Ovary (tissue), 9 donors: ENCODE measurements around the gene VPS18. TPM values are rescaled to one million over a fixed set of nuclear protein-coding genes. Genes with fewer than 3 reads are reported as not detected.

Source experiments
- DNase-seq, 5 donors: peaks; one replicate each; pipeline ENCODE4 v3.0.0-alpha.2; 2019 to 2020
- H3K27ac ChIP-seq, 2 donors: fragments of 200-600 bp; one replicate each; pipeline versions ENCODE4 v1.5.1 to v1.8.0; 2019 to 2022
- H3K27me3 ChIP-seq: fragments of 200-600 bp; one replicate; pipeline ENCODE4 v1.8.0; 2022
- H3K36me3 ChIP-seq: fragments of 200-600 bp; sonication (generic); one replicate; pipeline ENCODE4 v1.5.1; 2019
- H3K4me1 ChIP-seq: one replicate; pipeline ENCODE4 v1.8.1; 2013; ENCODE audit warnings: mild to moderate bottlenecking, moderate library complexity; ENCODE audit not compliant: insufficient read depth
- H3K4me3 ChIP-seq: fragments of 200-600 bp; sonication (generic); one replicate; pipeline ENCODE4 v1.5.1; 2017
- H3K9me3 ChIP-seq, 2 donors: fragments of 200-600 bp in 1 of 2; sonication (generic) in 1 of 2; one replicate each; pipeline versions ENCODE4 v1.5.1 to v1.8.1; 2013 to 2019; ENCODE audit warnings: mild to moderate bottlenecking in 1 of 2, moderate library complexity in 1 of 2
- CTCF ChIP-seq, 3 donors: fragments of 450-650 bp in 2 of 3; fragments of 200-600 bp in 1 of 3; IDR thresholded peaks; one replicate each; pipeline versions ENCODE4 v1.5.1 to v1.8.0; 2016 to 2022; ENCODE audit warnings: antibody characterized with exemption in 3 of 3, mild to moderate bottlenecking in 1 of 3
- EP300 ChIP-seq: sonication (generic); formaldehyde crosslinking; IDR thresholded peaks from one replicate; pipeline ENCODE4 v1.6.1; 2017; ENCODE audit warnings: antibody characterized with exemption
- POLR2A ChIP-seq: fragments of 450-650 bp; IDR thresholded peaks from one replicate; pipeline ENCODE4 v1.6.1; 2017; ENCODE audit warnings: antibody characterized with exemption, mild to moderate bottlenecking, moderate library complexity
- WGBS, 3 donors: extraction: QIAGEN DNeasy Blood & Tissue Kit in 1 of 3; methylation state at CpG; one replicate each; pipeline versions ENCODE4 v1.1.5 to v1.1.7; 2013 to 2017; 5-methylcytosine and 5-hydroxymethylcytosine counted together
- intact Hi-C, 4 donors: fragments of 100-400 bp; cut with DNase I; formaldehyde crosslinking; loops; one replicate each; pipeline versions ENCODE4 v1.11.0 to v1.15.1; 2022 to 2023
- polyA plus RNA-seq, 2 donors: library from polyadenylated mRNA; stranded (reverse); fragments of 200-250 nt in 1 of 2; fragments of 350-450 nt in 1 of 2; fragmentation: Illumina TruSeq in 1 of 2; extraction: RNeasy Lipid Tissue Mini Kit (QIAGEN cat#74804) in 1 of 2; gene quantifications; one replicate each; pipeline ENCODE4 v1.2.3, GENCODE V29; 2013 to 2014
- total RNA-seq, 7 donors: library from RNA; depleted of rRNA in 2 of 7; stranded (reverse); fragments of >200 nt in 2 of 7; fragmentation: NEBNext Ultra II Directional in 3 of 7; extraction: Animal tissue kit (Norgen Biotek cat#: 25700) in 3 of 7; gene quantifications; one replicate each; pipeline versions ENCODE4 v1.1.0 to v1.2.4, GENCODE V29; 2016 to 2023
- donor health status: DM: no; HTN: no; CAD: no; lungs with moderate emphysema.
- donor health status: DM: no; HTN: no; CAD: no.
- donor health status: Bipolar disorder and iron deficiency.
- donor health status: DM: yes; HTN: yes; CAD: no.
- donor health status: DM: no; HTN: no; CAD: no.
- donor health status: DM: yes; HTN: yes; CAD: no.

The VPS18 gene
- total and polyA plus RNA-seq, 9 donors, result 8.0 to 26.3 (median 21.1) TPM

- DNase-seq, result no peak
- Histone ChIP-seq H3K27ac (no peak overlapping the region), H3K9me3 (no peaks in the 10 kb centered on the region), H3K4me3 (no peak overlapping the region), H3K36me3 (no peaks in the 10 kb centered on the region), H3K27me3 (no peaks in the 10 kb centered on the region), H3K4me1 (no peaks in the 10 kb centered on the region)
- intact Hi-C loops, result loop anchor here in 1 of 4 donors (10.0 kb wide), 1 partner anchor 331 kb away; no protein-coding TSS in a partner anchor
- whole genome bisulfite sequencing, 3 donors, result 88 to 93% (median 90%) methylated on average over 16 of the region's 16 CpGs
- no peak for TF ChIP-seq POLR2A
- no peak for TF ChIP-seq CTCF (IDR thresholded peaks at IDR 0.05)
- no peak for TF ChIP-seq EP300
These were observed 40.9 kb upstream of the VPS18 start for GRCh38 chr15:40853241-40853890.

- DNase-seq, result no peak
- no peaks in the 10 kb centered on the region for H3K4me1 ChIP-seq
- H3K4me3 ChIP-seq, result no peak overlapping the region
- no peak overlapping the region for H3K27ac ChIP-seq
- no peaks in the 10 kb centered on the region for H3K9me3 ChIP-seq
- intact Hi-C loops, result loop anchor here in 1 of 4 donors (10.0 kb wide), 1 partner anchor 331 kb away; no protein-coding TSS in a partner anchor
- no peaks in the 10 kb centered on the region for H3K36me3 ChIP-seq
- 59 to 64% (median 61%) methylated on average over 10 of the region's 10 CpGs for WGBS, 3 donors
- no peak for TF ChIP-seq CTCF (IDR thresholded peaks at IDR 0.05)
- no peaks in the 10 kb centered on the region for H3K27me3 ChIP-seq
These were observed 40.1 kb upstream of the VPS18 start for GRCh38 chr15:40854161-40854560.

GRCh38 chr15:40855706-40856234 is 38.5 kb upstream of the VPS18 start:
- intact Hi-C loops, result loop anchor here in 2 of 4 donors (5.0 to 10.0 kb wide), 3 partner anchors 37 to 332 kb away; partner anchors contain the start of gene VPS18 (in 1 of the 2)
- Histone ChIP-seq H3K27ac (no peak overlapping the region), H3K27me3 (no peaks in the 10 kb centered on the region), H3K4me3 (no peak overlapping the region), H3K36me3 (no peaks in the 10 kb centered on the region), H3K4me1 (no peaks in the 10 kb centered on the region), H3K9me3 (no peaks in the 10 kb centered on the region)
- 77 to 87% (median 83%) methylated on average over 13 of the region's 13 CpGs for WGBS, 3 donors
- TF ChIP-seq POLR2A (no peak), EP300 (no peak), CTCF (IDR thresholded peaks at IDR 0.05) (no peak)
- no peak for DNase-seq

- TF ChIP-seq POLR2A, result no peak
- TF ChIP-seq EP300, result no peak
- TF ChIP-seq CTCF (IDR thresholded peaks at IDR 0.05), result no peak
- no peaks in the 10 kb centered on the region for H3K4me1 ChIP-seq
- intact Hi-C loops, result loop anchor here in 2 of 4 donors (5.0 to 10.0 kb wide), 3 partner anchors 36 to 331 kb away; partner anchors contain the start of gene VPS18 (in 1 of the 2)
- H3K9me3 ChIP-seq, result no peaks in the 10 kb centered on the region
- H3K36me3 ChIP-seq, result no peaks in the 10 kb centered on the region
- H3K27me3 ChIP-seq, result no peaks in the 10 kb centered on the region
- DNase-seq, result no peak
- H3K27ac ChIP-seq, result no peak overlapping the region
- no peak overlapping the region for H3K4me3 ChIP-seq
- WGBS, 3 donors, result 69 to 79% (median 72%) methylated on average over 7 to 8 of the region's 8 CpGs
These were observed 37.5 kb upstream of the VPS18 start for GRCh38 chr15:40856746-40857145.
